GM11168 (cell line): ENCODE results near the gene C2.

Experiments used
- in situ Hi-C: fragments of 300-500 bp; cut with MboI; formaldehyde crosslinking; loops from one replicate; pipeline ENCODE4 v1.12.0; 2022; ENCODE audit warnings: low sequenced_read_pairs; ENCODE audit not compliant: unreplicated experiment

The C2 gene

GRCh38 chr6:31927242-31927862 lies at the start of gene C2:
C2 (plus strand) TSS chr6:31927717; CDS start chr6:31927753, 36 bp downstream.
- in situ Hi-C loops: no loop called here

- in situ Hi-C loops: no loop called here
Measured at GRCh38 chr6:31878222-31878621, 49.3 kb upstream of the C2 start.

GRCh38 chr6:31878726-31879125 lies 48.8 kb upstream of the C2 start, which contains the start of gene SLC44A4:
SLC44A4 (minus strand) TSS chr6:31878997; CDS start chr6:31878980, 17 bp downstream.
- in situ Hi-C loops: no loop called here

- in situ Hi-C loops: no loop called here
Measured at GRCh38 chr6:31879143-31879542, 48.4 kb upstream of the C2 start.

- in situ Hi-C loops: no loop called here
Measured at GRCh38 chr6:31879901-31880300, 47.6 kb upstream of the C2 start.

GRCh38 chr6:31880616-31881015 lies 46.9 kb upstream of the C2 start:
- in situ Hi-C loops: no loop called here

GRCh38 chr6:31881136-31881859 lies 46.2 kb upstream of the C2 start:
- in situ Hi-C loops: no loop called here

GRCh38 chr6:31882344-31882743 lies 45.2 kb upstream of the C2 start:
- in situ Hi-C loops: no loop called here

- in situ Hi-C loops: no loop called here
Measured at GRCh38 chr6:31883676-31884075, 43.8 kb upstream of the C2 start.

- in situ Hi-C loops: no loop called here
Measured at GRCh38 chr6:31884528-31885035, 42.9 kb upstream of the C2 start.

- in situ Hi-C loops: no loop called here
Measured at GRCh38 chr6:31886541-31886991, 41.0 kb upstream of the C2 start.

- in situ Hi-C loops: no loop called here
Measured at GRCh38 chr6:31887173-31888007, 40.1 kb upstream of the C2 start.

GRCh38 chr6:31888276-31889258 lies 39.0 kb upstream of the C2 start:
- in situ Hi-C loops: no loop called here

- in situ Hi-C loops: no loop called here
Measured at GRCh38 chr6:31889331-31889972, 38.1 kb upstream of the C2 start.

- in situ Hi-C loops: no loop called here
Measured at GRCh38 chr6:31892821-31893220, 34.7 kb upstream of the C2 start.

- in situ Hi-C loops: no loop called here
Measured at GRCh38 chr6:31896493-31896855, 31.0 kb upstream of the C2 start.

- in situ Hi-C loops: no loop called here
Measured at GRCh38 chr6:31896856-31897611, 30.5 kb upstream of the C2 start.

GRCh38 chr6:31897612-31898382 lies 29.7 kb upstream of the C2 start, which contains the start of gene EHMT2:
EHMT2 (minus strand) TSS chr6:31897698; CDS start chr6:31897677, 21 bp downstream.
- in situ Hi-C loops: no loop called here
